ENCODE results near the gene UBP1.
"Not testable (repeated sequence)": the region's sequence is repeated elsewhere in the genome, so short reads cannot be mapped to it uniquely, and the experiment has no call there.

UBP1 gene

GRCh38 chr3:33417066-33417673 is 23.0 kb downstream of the UBP1 start:
- H3K36me3 ChIP-seq (ENCODE audit: insufficient read depth, low read length): peaks cover 39% of the 10 kb centered on the region
- H3K4me3 ChIP-seq (ENCODE audit: low read depth, low read length): no peak overlapping the region
- no peaks in the 10 kb centered on the region for H3K27me3 ChIP-seq (ENCODE audit: insufficient read depth, low read length)
- H2AFZ ChIP-seq (ENCODE audit: low read length, unreplicated experiment): no peak overlapping the region
- peaks cover 62% of the 10 kb centered on the region for H3K79me2 ChIP-seq (ENCODE audit: control insufficient read depth, insufficient read depth, low read length, unreplicated experiment)
- H3K27ac ChIP-seq (ENCODE audit: low read depth, low read length): peak overlapping the region; percentile 38
- H3K4me1 ChIP-seq (ENCODE audit: control insufficient read depth, insufficient read depth, low read length, unreplicated experiment): peaks cover 17% of the 10 kb centered on the region

DNA sequence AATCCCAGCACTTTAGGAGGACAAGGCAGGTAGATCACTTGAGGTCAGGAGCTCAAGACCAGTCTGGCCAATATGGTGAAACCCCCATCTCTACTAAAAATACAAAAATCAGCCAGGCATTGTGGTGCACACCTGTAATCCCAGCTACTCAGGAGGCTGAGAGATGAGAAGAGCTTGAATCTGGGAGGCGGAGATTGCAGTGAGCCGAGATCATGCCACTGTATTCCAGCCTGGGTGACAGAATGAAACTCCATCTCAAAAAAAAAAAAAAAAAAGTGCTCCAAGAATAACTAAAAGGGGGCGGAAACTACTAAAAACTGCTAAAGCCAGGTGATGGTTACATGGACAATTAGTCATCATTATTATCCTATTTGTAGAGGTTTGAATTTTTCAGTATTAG is 29.4 kb downstream of the UBP1 start:
- not testable (repeated sequence) for H3K4me3 ChIP-seq (ENCODE audit: low read depth, low read length); H3K4me1 ChIP-seq (ENCODE audit: control insufficient read depth, insufficient read depth, low read length, unreplicated experiment); H2AFZ ChIP-seq (ENCODE audit: low read length, unreplicated experiment); H3K27me3 ChIP-seq (ENCODE audit: insufficient read depth, low read length); H3K27ac ChIP-seq (ENCODE audit: low read depth, low read length)
- Histone ChIP-seq H3K36me3 (ENCODE audit: insufficient read depth, low read length) (peaks cover 65% of the 10 kb centered on the region), H3K79me2 (ENCODE audit: control insufficient read depth, insufficient read depth, low read length, unreplicated experiment) (peaks cover 35% of the 10 kb centered on the region)

GRCh38 chr3:33403756-33404155 is 36.4 kb downstream of the UBP1 start:
- Histone ChIP-seq H3K27ac (ENCODE audit: low read depth, low read length) (no peak overlapping the region), H3K4me1 (ENCODE audit: control insufficient read depth, insufficient read depth, low read length, unreplicated experiment) (peaks cover 8% of the 10 kb centered on the region), H3K36me3 (ENCODE audit: insufficient read depth, low read length) (peaks cover 65% of the 10 kb centered on the region)

DNA sequence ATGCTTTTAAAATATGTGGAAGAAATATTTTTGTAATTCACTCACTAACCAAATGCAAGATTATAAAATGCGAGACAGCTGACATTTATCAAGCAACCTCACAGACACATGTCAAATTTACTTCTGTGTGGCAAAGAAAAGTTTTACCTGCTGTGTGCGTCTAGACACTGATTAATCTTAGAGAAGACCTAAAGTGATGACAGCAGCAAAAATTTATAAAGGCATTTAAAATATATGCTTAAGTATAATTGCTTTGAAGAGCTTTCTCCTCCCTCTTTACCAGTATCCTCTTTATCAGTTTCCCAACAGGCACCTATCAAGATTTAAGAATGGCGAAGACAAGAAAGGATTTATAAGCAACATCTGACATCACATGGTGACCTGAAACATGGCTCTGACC is 37.3 kb downstream of the UBP1 start:
- Histone ChIP-seq H3K27me3 (ENCODE audit: insufficient read depth, low read length) (no peaks in the 10 kb centered on the region), H3K4me1 (ENCODE audit: control insufficient read depth, insufficient read depth, low read length, unreplicated experiment) (peaks cover 8% of the 10 kb centered on the region), H2AFZ (ENCODE audit: low read length, unreplicated experiment) (no peak overlapping the region), H3K79me2 (ENCODE audit: control insufficient read depth, insufficient read depth, low read length, unreplicated experiment) (peaks cover 8% of the 10 kb centered on the region), H3K27ac (ENCODE audit: low read depth, low read length) (no peak overlapping the region), H3K36me3 (ENCODE audit: insufficient read depth, low read length) (peaks cover 61% of the 10 kb centered on the region), H3K4me3 (ENCODE audit: low read depth, low read length) (no peak overlapping the region)

More at GRCh38 chr3:33403756-33404155, 36.4 kb downstream of the UBP1 start:
- H3K27me3 ChIP-seq (ENCODE audit: insufficient read depth, low read length): no peaks in the 10 kb centered on the region
- no peak overlapping the region for H2AFZ ChIP-seq (ENCODE audit: low read length, unreplicated experiment)
- no peak overlapping the region for H3K4me3 ChIP-seq (ENCODE audit: low read depth, low read length)
- peaks cover 8% of the 10 kb centered on the region for H3K79me2 ChIP-seq (ENCODE audit: control insufficient read depth, insufficient read depth, low read length, unreplicated experiment)

- Histone ChIP-seq H3K4me1 (ENCODE audit: control insufficient read depth, insufficient read depth, low read length, unreplicated experiment) (peaks cover 8% of the 10 kb centered on the region), H3K36me3 (ENCODE audit: insufficient read depth, low read length) (peaks cover 57% of the 10 kb centered on the region), H3K4me3 (ENCODE audit: low read depth, low read length) (no peak overlapping the region), H2AFZ (ENCODE audit: low read length, unreplicated experiment) (no peak overlapping the region), H3K27ac (ENCODE audit: low read depth, low read length) (0 out of 2 replicates have a peak overlapping the region, but pooled peaks have one; percentile 10), H3K79me2 (ENCODE audit: control insufficient read depth, insufficient read depth, low read length, unreplicated experiment) (peaks cover 4% of the 10 kb centered on the region), H3K27me3 (ENCODE audit: insufficient read depth, low read length) (no peaks in the 10 kb centered on the region)
Measured at GRCh38 chr3:33401781-33402180, 38.4 kb downstream of the UBP1 start.

DNA sequence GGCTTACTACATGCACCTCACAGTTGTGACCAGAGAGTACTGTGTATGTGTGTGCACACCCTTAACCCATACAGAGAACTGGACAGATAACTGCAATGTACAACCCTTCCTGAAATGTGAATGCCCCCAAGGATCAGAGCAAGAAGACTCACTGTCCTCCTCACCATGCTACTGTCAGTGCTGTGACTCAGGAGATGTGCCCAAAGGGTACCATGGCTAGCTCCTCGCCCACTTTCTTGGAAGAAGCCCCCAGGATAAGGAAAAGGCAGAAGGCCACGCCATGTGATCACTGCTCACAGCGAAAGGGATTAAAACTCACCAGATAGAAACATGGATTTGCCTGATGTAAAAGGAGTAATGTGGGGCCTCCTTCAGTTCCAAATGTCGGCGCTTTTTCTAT is 41.8 kb downstream of the UBP1 start:
- Histone ChIP-seq H3K36me3 (ENCODE audit: insufficient read depth, low read length) (peaks cover 60% of the 10 kb centered on the region), H3K4me3 (ENCODE audit: low read depth, low read length) (no peak overlapping the region), H3K79me2 (ENCODE audit: control insufficient read depth, insufficient read depth, low read length, unreplicated experiment) (no peaks in the 10 kb centered on the region), H3K4me1 (ENCODE audit: control insufficient read depth, insufficient read depth, low read length, unreplicated experiment) (peaks cover 19% of the 10 kb centered on the region), H3K27ac (ENCODE audit: low read depth, low read length) (no peak overlapping the region), H2AFZ (ENCODE audit: low read length, unreplicated experiment) (no peak overlapping the region), H3K27me3 (ENCODE audit: insufficient read depth, low read length) (no peaks in the 10 kb centered on the region)

DNA sequence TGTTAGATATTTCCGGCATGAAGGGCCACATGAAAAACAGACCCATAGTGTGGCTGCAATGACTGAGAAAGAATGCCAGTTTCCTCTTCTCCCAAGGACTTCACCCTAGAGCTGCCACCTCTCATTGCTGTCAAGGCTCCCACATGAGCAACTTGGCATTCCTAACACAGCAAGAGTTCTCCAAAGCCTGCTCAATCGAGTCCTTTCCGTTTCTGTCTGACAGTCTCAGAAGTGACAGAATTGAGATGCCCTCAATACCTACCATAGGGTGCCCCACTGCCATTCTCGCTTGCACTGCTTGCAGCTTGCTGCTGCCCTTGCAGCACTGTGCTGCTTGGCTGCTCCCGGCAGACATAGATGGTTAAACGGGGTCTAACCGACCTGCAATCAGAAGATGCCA is 44.3 kb downstream of the UBP1 start:
- Histone ChIP-seq H2AFZ (ENCODE audit: low read length, unreplicated experiment) (no peak overlapping the region), H3K36me3 (ENCODE audit: insufficient read depth, low read length) (peaks cover 59% of the 10 kb centered on the region), H3K27ac (ENCODE audit: low read depth, low read length) (no peak overlapping the region), H3K79me2 (ENCODE audit: control insufficient read depth, insufficient read depth, low read length, unreplicated experiment) (peaks cover 2% of the 10 kb centered on the region), H3K4me3 (ENCODE audit: low read depth, low read length) (no peak overlapping the region), H3K27me3 (ENCODE audit: insufficient read depth, low read length) (no peaks in the 10 kb centered on the region), H3K4me1 (ENCODE audit: control insufficient read depth, insufficient read depth, low read length, unreplicated experiment) (peaks cover 35% of the 10 kb centered on the region)

DNA sequence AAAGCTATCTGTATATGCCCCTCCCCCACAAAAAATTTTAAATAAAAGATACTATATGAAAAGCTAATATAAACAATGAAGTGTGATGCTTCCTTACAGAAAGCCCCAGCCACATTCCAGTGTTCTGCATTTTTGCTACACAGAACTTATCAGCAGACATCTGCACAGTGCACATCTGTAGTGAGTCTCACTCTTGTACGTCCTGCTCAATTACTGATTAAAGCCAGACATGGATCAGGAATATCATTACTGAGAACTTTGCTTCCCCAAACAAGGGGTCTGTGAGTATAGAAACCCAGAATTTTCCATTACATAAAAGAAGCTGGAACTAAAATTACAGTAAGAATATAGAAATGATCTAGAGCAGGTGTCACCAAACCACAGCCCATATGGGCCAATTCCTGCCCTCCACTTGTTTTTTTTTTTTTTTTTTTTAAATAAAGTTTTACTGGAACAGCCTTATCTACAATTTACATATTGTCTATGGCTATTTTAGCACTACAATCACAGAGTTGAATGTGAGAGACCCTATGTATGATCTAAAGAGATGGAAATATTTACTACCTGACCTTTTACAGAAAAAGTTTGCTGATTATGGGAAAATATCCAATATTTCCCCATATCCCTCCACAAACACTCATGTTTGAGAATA is 45.7 kb downstream of the UBP1 start:
- Histone ChIP-seq H3K4me3 (ENCODE audit: low read depth, low read length) (no peak overlapping the region), H3K4me1 (ENCODE audit: control insufficient read depth, insufficient read depth, low read length, unreplicated experiment) (peaks cover 37% of the 10 kb centered on the region), H3K27me3 (ENCODE audit: insufficient read depth, low read length) (no peaks in the 10 kb centered on the region), H3K79me2 (ENCODE audit: control insufficient read depth, insufficient read depth, low read length, unreplicated experiment) (peaks cover 3% of the 10 kb centered on the region), H3K27ac (ENCODE audit: low read depth, low read length) (no peak overlapping the region), H3K36me3 (ENCODE audit: insufficient read depth, low read length) (peaks cover 60% of the 10 kb centered on the region), H2AFZ (ENCODE audit: low read length, unreplicated experiment) (no peak overlapping the region)

DNA sequence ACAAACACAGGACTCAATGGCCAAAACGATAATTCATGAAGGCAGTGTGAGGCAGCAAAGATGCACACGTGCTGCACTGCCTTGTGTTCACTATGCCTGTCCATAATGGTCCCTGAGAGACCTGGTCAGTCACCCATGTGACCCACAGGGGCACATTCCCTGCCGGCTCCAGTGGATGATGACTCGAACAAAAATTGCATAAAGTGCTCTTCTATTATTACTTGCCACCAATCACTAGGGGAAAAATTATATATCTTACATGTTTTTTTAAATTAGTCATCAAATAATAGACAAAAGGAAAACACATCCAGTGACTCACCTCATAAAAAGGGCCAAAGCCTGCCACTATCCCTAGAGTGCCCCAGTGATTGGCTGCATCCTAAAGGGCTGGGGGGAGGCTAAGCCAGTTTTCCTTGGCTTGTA is 47.5 kb downstream of the UBP1 start:
- Histone ChIP-seq H3K79me2 (ENCODE audit: control insufficient read depth, insufficient read depth, low read length, unreplicated experiment) (peaks cover 3% of the 10 kb centered on the region), H3K4me3 (ENCODE audit: low read depth, low read length) (no peak overlapping the region), H3K27me3 (ENCODE audit: insufficient read depth, low read length) (no peaks in the 10 kb centered on the region), H2AFZ (ENCODE audit: low read length, unreplicated experiment) (no peak overlapping the region), H3K27ac (ENCODE audit: low read depth, low read length) (peak overlapping the region; percentile 86), H3K4me1 (ENCODE audit: control insufficient read depth, insufficient read depth, low read length, unreplicated experiment) (peaks cover 48% of the 10 kb centered on the region), H3K36me3 (ENCODE audit: insufficient read depth, low read length) (peaks cover 55% of the 10 kb centered on the region)

DNA sequence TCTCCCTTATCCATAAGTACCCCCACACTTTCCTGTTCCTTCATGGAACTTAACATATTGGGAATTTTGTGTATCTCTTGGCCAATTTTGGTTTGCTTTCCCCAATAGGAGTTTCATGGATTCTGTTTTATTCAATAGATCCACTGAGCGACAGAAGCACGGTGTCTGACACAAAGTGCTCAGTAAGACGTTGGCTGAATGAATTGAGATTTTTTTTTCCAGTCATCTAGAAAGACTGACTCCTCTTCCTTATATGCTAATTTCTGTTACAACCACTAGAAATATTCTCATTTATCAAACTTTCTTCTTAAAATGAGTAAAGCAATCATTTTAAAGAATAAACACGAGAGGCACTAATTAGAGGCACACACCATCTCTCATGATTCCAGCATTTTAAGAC is 48.1 kb downstream of the UBP1 start:
- Histone ChIP-seq H3K36me3 (ENCODE audit: insufficient read depth, low read length) (peaks cover 55% of the 10 kb centered on the region), H3K27me3 (ENCODE audit: insufficient read depth, low read length) (no peaks in the 10 kb centered on the region), H3K79me2 (ENCODE audit: control insufficient read depth, insufficient read depth, low read length, unreplicated experiment) (peaks cover 3% of the 10 kb centered on the region), H3K27ac (ENCODE audit: low read depth, low read length) (peak overlapping the region; percentile 86), H2AFZ (ENCODE audit: low read length, unreplicated experiment) (no peak overlapping the region), H3K4me1 (ENCODE audit: control insufficient read depth, insufficient read depth, low read length, unreplicated experiment) (peaks cover 48% of the 10 kb centered on the region), H3K4me3 (ENCODE audit: low read depth, low read length) (no peak overlapping the region)
